Esophagus muscularis mucosa (tissue), 3 donors: ENCODE results near the gene SREBF1.

Source experiments
- CTCF ChIP-seq, 3 experiments: fragments of 200-600 bp in 2 of 3; fragments of 450-650 bp in 1 of 3; sonication (generic) in 2 of 3; IDR thresholded peaks; one replicate each; pipeline ENCODE4 v1.5.1; 2017 to 2019; ENCODE audit warnings: antibody characterized with exemption in 3 of 3, mild to moderate bottlenecking in 2 of 3, moderate library complexity in 1 of 3
- POLR2A ChIP-seq: fragments of 450-650 bp; IDR thresholded peaks from one replicate; pipeline ENCODE4 v1.6.1; 2017; ENCODE audit warnings: antibody characterized with exemption, moderate library complexity, mild to moderate bottlenecking, low read depth
- POLR2AphosphoS5 ChIP-seq, 2 donors: sonication (generic); formaldehyde crosslinking; IDR thresholded peaks; one replicate each; pipeline ENCODE4 v1.6.1; 2017; ENCODE audit warnings: antibody characterized with exemption in 2 of 2

- TF ChIP-seq POLR2A, result no peak
- TF ChIP-seq CTCF (IDR thresholded peaks at IDR 0.05), result no peak
- no peak for TF ChIP-seq POLR2AphosphoS5 (IDR thresholded peaks at IDR 0.05)
Measured at GRCh38 chr17:17810895-17811248, 25.9 kb downstream of the SREBF1 start.
